GM20431 (cell line): ENCODE measurements around the gene DTX1.

ENCODE experiments used
- in situ Hi-C: fragments of 300-500 bp; cut with MseI, MboI; formaldehyde crosslinking; loops from one replicate; pipeline ENCODE4 v1.15.0; 2020; ENCODE audit warnings: low sequenced_read_pairs; ENCODE audit not compliant: unreplicated experiment

DTX1 gene

GRCh38 chr12:113052326-113052725 is 4.2 kb upstream of the DTX1 start:
- in situ Hi-C loops = no loop called here

GRCh38 chr12:113054948-113055486 is 1.5 kb upstream of the DTX1 start:
- in situ Hi-C loops = no loop called here

- in situ Hi-C loops = no loop called here
Observed at GRCh38 chr12:113055594-113056380, 743 bp upstream of the DTX1 start.

GRCh38 chr12:113056381-113056630 is 224 bp upstream of the DTX1 start:
- in situ Hi-C loops = no loop called here

GRCh38 chr12:113057565-113058485 is 1.3 kb downstream of the DTX1 start:
- in situ Hi-C loops = no loop called here

- in situ Hi-C loops = no loop called here
Observed at GRCh38 chr12:113058553-113058952, 2.0 kb downstream of the DTX1 start.

- in situ Hi-C loops = no loop called here
Observed at GRCh38 chr12:113059071-113059595, 2.6 kb downstream of the DTX1 start.

- in situ Hi-C loops = no loop called here
Observed at GRCh38 chr12:113060336-113060960, 3.9 kb downstream of the DTX1 start.

GRCh38 chr12:113061061-113061694 is 4.6 kb downstream of the DTX1 start:
- in situ Hi-C loops = no loop called here

GRCh38 chr12:113062502-113063395 is 6.2 kb downstream of the DTX1 start:
- in situ Hi-C loops = no loop called here

- in situ Hi-C loops = no loop called here
Observed at GRCh38 chr12:113063396-113064350, 7.1 kb downstream of the DTX1 start.

- in situ Hi-C loops = no loop called here
Observed at GRCh38 chr12:113064395-113065125, 8.0 kb downstream of the DTX1 start.

- in situ Hi-C loops = no loop called here
Observed at GRCh38 chr12:113065126-113066007, 8.8 kb downstream of the DTX1 start.

- in situ Hi-C loops = no loop called here
Observed at GRCh38 chr12:113066813-113067400, 10.4 kb downstream of the DTX1 start.

GRCh38 chr12:113067987-113068935 is 11.7 kb downstream of the DTX1 start:
- in situ Hi-C loops = no loop called here
